ENCODE measurements around the gene CAVIN1.
"Not testable (repeated sequence)": the region's sequence is repeated elsewhere in the genome, so short reads cannot be mapped to it uniquely, and the experiment has no call there.

CAVIN1 gene

GRCh38 chr17:42404326-42405055 lies 18.6 kb downstream of the CAVIN1 start:
- no peak for DNase-seq

- peak; percentile 52 for DNase-seq
These were observed 19.9 kb downstream of the CAVIN1 start for GRCh38 chr17:42403150-42403549.

DNA sequence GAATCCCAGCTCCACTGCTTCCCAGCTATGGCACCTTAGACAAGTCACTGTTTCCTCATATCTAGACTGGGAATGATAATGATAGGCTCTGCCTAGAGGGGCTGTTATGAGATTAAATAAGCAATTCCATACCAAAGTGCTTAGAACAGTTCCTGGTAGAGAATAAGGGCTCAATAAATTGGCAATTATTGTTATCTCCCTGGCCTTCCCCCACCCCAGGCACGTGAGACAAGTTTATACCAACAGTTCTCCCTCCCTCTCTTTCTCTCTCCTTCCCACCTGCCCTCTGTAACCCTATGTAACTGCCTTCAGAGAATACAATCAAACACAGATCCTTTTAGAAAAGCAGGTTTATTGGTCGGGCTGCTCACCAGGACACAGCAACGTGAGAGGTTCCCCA lies 20.9 kb downstream of the CAVIN1 start:
- no peak for DNase-seq

GRCh38 chr17:42400844-42401375 lies 22.1 kb downstream of the CAVIN1 start:
- not testable (repeated sequence) for DNase-seq

DNA sequence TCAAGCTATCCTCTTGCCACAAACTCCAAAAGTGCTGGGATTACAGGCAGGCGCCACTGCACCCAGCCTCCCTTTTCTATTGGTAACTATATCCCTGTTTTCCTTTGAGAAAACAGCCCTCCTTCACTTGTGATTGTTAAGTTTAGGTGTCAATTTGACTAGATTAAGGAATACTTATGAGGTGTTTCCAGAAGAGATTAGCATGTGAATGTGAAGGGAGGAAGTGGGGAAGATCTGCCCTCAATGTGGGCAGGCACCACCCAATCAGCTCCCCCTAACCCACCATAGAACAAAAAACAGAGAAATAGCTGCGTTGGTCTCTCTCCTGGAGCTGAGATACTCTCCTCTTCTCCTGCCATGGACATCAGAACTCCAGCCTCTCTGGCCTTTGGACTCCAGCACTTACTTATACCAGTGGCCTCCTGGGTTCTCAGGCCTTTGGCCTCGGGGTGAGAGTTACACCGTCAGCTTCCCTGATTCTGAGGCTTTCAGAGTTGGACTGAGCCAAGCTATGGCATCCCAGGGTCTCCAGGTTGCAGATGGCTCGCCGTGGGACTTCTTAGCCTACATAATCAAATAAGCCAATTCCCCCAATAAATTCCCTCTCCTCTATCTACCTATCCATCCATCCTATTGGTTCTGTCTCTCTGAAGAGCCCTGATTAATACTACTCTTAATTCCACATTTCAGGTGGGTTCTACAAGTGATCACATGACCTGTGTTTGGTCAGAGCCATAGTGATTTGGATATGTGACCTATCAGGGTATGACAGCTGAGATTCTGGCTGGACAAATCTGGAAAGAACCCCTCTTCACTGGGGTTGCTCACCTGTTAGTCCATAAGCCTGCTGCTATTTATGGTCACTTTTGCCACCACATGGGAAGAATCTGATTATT lies 22.9 kb downstream of the CAVIN1 start:
- DNase-seq, result no peak

DNA sequence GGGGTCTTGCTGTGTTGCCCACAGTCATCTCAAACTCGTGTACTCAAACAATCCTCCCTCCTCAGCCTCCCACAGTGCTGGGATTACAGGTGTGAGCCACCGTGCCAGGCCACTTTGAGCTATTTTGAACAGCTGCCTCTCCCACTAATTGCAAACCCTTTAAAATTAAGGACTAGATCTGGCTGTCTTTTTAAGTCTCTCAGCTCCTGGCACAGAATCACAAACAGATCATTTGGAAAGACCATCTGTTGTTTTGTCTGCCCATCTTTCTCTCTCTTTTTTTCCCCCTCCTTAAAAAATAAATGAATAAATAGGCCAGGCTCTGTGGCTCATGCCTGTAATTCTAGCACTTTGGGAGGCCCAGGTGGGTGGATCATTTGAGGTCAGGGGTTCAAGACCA lies 23.9 kb downstream of the CAVIN1 start:
- no peak for DNase-seq

- DNase-seq, result not testable (repeated sequence)
These were observed 27.5 kb downstream of the CAVIN1 start for GRCh38 chr17:42395601-42396000.

DNA sequence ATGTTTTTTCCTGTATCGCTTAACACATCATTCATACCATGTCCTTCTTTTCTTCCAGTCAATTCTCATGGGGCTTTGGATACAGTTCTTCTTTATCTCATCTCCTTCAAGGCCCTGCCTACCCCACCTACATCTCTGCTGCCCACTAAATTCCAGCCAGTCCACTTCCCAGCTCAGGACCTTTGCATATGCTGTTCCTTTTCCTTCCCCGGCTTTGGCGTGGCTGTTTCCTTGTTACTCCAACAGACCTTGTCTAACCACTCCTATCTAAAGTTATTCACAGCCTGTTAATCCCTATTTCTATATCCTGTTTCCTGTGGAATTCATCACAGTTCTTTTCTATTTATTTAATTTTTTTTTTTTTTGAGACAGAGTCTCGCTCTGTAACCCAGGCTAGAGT lies 28.2 kb downstream of the CAVIN1 start:
- DNase-seq, result no peak

GRCh38 chr17:42392692-42393415 lies 30.2 kb downstream of the CAVIN1 start:
- no peak for DNase-seq

DNA sequence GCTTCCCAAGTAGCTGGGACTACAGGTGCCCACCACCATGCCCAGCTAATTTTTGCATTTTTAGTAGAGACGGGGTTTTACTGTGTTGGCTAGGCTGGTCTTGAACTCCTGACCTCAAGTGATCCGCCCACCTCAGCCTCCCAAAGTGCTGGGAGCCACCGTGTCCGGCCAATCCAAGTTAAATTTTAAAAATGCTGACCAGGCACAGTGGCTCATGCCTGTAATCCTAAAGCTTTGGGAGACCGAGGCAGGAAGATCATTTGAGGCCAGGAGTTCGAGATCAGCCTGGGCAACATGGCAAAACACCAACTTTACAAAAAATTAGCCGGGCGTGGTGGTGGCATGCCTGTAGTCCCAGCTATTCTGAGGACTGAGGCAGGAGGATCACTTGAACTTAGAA lies 31.6 kb downstream of the CAVIN1 start:
- DNase-seq, result not testable (repeated sequence)

- no peak for DNase-seq
These were observed 33.2 kb downstream of the CAVIN1 start for GRCh38 chr17:42389899-42390298.

GRCh38 chr17:42389135-42389417 lies 34.0 kb downstream of the CAVIN1 start:
- no peak for DNase-seq

GRCh38 chr17:42388381-42389134 lies 34.5 kb downstream of the CAVIN1 start, which contains the start of gene STAT3:
STAT3 (minus strand) TSS chr17:42388442; CDS start chr17:42348516, 39,926 bp downstream.
- peak; percentile 100 for DNase-seq

DNA sequence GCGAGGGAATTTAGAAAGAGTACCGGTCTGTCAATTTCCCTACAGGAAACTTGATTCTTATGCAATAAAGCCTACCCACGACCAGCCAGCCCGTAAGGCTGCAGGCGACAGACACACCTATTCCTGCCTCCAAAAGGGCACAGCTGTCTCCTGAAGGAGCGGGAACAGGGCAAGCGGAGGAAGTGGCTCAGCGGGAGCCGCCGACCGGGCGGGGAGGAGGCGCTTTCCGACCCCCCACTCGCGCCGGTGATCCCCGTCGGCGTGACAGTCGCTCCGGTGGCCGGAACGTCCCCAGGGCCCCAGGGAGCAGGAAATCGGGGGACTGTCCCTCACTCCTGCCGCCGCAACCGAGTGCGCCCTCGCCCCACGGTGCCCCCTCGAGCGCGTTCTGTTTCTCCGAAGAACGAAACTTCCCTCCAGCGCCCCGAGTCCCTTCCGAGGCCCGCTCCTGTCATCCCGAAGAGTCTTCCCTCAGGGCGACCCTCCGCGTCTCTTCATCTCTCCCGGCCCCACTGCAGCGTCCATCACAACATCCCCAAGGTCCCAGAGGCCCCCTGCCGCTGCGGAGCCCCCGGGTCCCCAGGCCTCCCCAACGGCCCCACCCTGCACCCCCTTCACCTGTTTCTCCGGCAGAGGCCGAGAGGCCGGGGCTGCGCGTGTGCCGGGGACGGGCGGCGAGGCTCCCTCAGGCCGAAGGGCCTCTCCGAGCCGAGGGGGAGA lies 35.2 kb downstream of the CAVIN1 start:
- DNase-seq, result peak; percentile 33

GRCh38 chr17:42386777-42387657 lies 36.0 kb downstream of the CAVIN1 start:
- peak; percentile 52 for DNase-seq

DNA sequence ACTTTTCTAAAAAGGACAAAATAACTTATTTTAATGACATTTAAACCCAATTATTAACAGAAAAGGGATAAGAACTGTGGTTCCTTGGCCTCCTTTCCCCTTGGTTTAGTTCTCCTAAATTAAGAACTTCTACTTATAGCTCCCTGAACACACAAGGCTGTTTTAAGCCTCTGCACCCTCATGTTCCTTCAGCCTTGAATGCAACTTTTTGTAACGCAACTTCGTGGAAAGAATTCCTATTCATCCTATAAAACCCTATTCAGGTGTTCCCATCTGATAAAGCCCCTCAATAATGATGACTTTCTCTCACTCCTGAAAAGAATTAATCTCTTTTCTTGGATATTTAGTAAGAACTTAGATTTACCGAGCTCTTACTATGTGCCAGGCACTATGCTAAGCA lies 41.2 kb downstream of the CAVIN1 start:
- DNase-seq, result no peak

GRCh38 chr17:42380935-42381334 lies 42.1 kb downstream of the CAVIN1 start:
- DNase-seq, result no peak

DNA sequence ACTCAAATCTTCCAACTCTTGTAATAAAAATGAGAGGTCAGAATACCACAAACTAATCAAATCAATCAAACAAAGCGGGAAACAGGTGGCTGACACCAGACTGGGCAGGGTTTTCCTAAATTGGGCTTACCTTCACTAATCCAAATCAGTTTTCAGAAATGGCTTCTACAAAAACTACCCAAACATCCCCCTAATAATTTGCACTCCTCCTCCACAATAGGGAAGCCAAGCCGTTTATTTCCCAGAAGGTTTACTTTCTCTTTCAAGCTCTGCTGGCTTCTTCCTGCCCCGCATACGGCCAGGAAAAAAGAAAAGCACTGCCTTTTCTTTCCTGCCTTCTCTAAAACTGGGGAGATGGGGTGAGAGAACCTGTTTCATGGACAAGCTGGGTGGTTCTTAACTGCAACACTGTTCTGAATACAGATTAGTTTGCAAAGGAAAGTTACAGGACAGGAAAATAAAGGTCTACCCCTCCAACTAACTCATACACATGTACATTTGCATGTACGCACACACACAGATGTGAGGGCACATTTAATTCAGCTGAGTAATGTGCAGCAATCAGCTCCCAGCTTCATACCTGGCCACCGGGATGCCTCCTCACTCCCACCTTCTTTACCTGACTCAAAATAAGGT lies 44.0 kb downstream of the CAVIN1 start:
- DNase-seq, result peak; percentile 24

- no peak for DNase-seq
These were observed 44.6 kb downstream of the CAVIN1 start for GRCh38 chr17:42378359-42378958.

- DNase-seq, result no peak
These were observed 49.2 kb downstream of the CAVIN1 start for GRCh38 chr17:42373896-42374295.
